Cardiac muscle cell (in vitro differentiated cells and primary cell): ENCODE results near the gene BRD3. TPM values are rescaled to one million over a fixed set of nuclear protein-coding genes. Genes with fewer than 3 reads are reported as not detected.
"Not testable (repeated sequence)": the region's sequence is repeated elsewhere in the genome, so short reads cannot be mapped to it uniquely, and the experiment has no call there.

Experiments used
- DNase-seq, 2 donors: peaks; one replicate each; pipeline versions ENCODE4 v3.0.0 to v3.0.0-alpha.2; 2010 to 2017; ENCODE audit warnings: low read depth in 1 of 2, low spot score in 1 of 2
- H3K27ac ChIP-seq: fragments of 200-600 bp; sonication (generic); 2 replicates; pipeline ENCODE4 v1.5.1; 2016
- H3K27me3 ChIP-seq: fragments of 200-600 bp; sonication (generic); 2 replicates; pipeline ENCODE4 v1.6.0; 2016; ENCODE audit warnings: control low read depth
- H3K36me3 ChIP-seq: fragments of 200-600 bp; sonication (generic); 2 replicates; pipeline ENCODE4 v1.5.1; 2016; ENCODE audit warnings: control low read depth
- H3K4me1 ChIP-seq: fragments of 200-600 bp; sonication (generic); 2 replicates; pipeline ENCODE4 v1.8.1; 2017; ENCODE audit warnings: low read depth, mild to moderate bottlenecking, mixed run types
- H3K4me3 ChIP-seq: fragments of 200-600 bp; sonication (generic); 2 replicates; pipeline ENCODE4 v1.5.1; 2016; ENCODE audit warnings: mild to moderate bottlenecking
- H3K9me3 ChIP-seq: fragments of 200-600 bp; sonication (generic); 2 replicates; pipeline ENCODE4 v1.5.1; 2017; ENCODE audit warnings: low read depth, mild to moderate bottlenecking, control low read depth
- CTCF ChIP-seq: IDR thresholded peaks from 2 replicates; pipeline ENCODE4 v1.5.1; 2012; ENCODE audit warnings: low read depth, mild to moderate bottlenecking, low read length
- polyA plus RNA-seq: library from polyadenylated mRNA; unstranded; fragments of >200 nt; fragmentation: Nextera tagmentation; extraction: Ambion mirVana; gene quantifications from 2 replicates; pipeline ENCODE4 v1.2.1, GENCODE V29; 2016
- total RNA-seq: library from RNA; depleted of rRNA; stranded (reverse); fragments of >200 nt; gene quantifications from 2 replicates; pipeline ENCODE4 v1.2.3, GENCODE V29; 2016

Gene BRD3
- total and polyA plus RNA-seq, 2 experiments from 2014 or later, result 42.6 to 44.9 TPM

DNA sequence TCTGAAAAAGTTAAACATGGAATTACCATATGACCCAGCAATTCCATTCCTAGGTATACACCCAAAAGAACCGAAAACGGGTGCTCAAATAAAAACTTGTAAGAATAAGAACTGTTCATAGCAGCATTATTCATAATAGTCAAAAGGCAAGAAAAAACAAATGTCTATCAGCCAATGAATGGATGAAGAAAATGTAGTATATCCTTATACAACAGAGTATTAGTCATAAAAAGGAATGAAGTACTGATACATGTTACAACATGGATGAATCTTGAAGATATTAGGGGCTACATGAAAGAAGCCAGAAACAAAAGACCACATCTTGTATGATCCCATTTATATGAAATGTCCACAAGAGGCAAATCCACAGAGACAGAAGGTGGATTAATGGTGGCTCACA is 15.6 kb upstream of the BRD3 start:
- no peaks in the 10 kb centered on the region for H3K4me1 ChIP-seq
- no peak overlapping the region for H3K4me3 ChIP-seq
- H3K27ac ChIP-seq, result no peak overlapping the region
- no peaks in the 10 kb centered on the region for H3K27me3 ChIP-seq
- TF ChIP-seq CTCF, result no peak
- H3K9me3 ChIP-seq, result no peaks in the 10 kb centered on the region
- DNase-seq, result no peak
- no peaks in the 10 kb centered on the region for H3K36me3 ChIP-seq

GRCh38 chr9:134076644-134077043 is 8.8 kb upstream of the BRD3 start:
- no peak for TF ChIP-seq CTCF
- no peaks in the 10 kb centered on the region for H3K9me3 ChIP-seq
- H3K27ac ChIP-seq, result no peak overlapping the region
- no peaks in the 10 kb centered on the region for H3K27me3 ChIP-seq
- H3K4me3 ChIP-seq, result no peak overlapping the region
- H3K4me1 ChIP-seq, result no peaks in the 10 kb centered on the region
- DNase-seq, result no peak
- H3K36me3 ChIP-seq, result no peaks in the 10 kb centered on the region

DNA sequence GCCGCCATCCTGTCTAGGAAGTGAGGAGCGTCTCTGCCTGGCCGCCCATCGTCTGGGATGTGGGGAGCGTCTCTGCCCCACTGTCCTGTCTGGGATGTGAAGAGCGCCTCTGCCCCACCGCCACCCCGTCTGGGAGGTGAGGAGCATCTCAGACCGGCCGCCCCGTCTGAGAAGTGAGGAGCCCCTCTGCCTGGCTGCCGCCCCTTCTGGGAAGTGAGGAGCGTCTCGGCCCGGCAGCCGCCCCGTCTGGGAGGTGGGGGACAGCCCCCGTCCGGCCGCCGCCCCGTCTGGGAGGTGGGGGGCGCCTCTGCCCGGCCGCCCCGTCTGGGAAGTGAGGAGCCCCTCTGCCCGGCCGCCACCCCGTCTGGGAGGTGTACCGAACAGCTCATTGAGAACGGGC is 7.9 kb upstream of the BRD3 start:
- H3K27ac ChIP-seq, H3K4me3 ChIP-seq, H3K36me3 ChIP-seq, H3K27me3 ChIP-seq, DNase-seq, H3K9me3 ChIP-seq, H3K4me1 ChIP-seq: not testable (repeated sequence)

DNA sequence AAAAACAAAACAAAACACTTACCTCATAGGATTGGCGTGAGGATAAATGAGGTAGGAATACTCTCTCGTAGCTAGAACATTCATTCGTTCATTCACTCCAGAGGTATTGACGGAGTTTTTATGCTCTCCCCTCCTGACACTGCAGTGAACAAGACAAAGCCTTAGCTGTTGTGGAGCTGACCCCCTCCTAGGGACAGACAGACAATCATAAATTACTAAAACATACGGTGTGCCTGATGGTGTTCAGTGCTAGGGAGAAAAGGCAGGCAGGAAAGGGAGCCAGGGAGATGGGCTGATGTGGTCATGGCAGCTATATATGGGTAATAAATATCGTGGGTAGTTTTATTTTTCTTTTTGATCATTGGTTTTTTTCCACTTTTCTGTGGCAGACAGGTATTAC is 5.7 kb upstream of the BRD3 start:
- Histone ChIP-seq H3K27ac (no peak overlapping the region), H3K27me3 (peaks cover 4% of the 10 kb centered on the region), H3K9me3 (no peaks in the 10 kb centered on the region), H3K36me3 (no peaks in the 10 kb centered on the region), H3K4me3 (no peak overlapping the region), H3K4me1 (no peaks in the 10 kb centered on the region)
- no peak for TF ChIP-seq CTCF
- DNase-seq, result no peak

DNA sequence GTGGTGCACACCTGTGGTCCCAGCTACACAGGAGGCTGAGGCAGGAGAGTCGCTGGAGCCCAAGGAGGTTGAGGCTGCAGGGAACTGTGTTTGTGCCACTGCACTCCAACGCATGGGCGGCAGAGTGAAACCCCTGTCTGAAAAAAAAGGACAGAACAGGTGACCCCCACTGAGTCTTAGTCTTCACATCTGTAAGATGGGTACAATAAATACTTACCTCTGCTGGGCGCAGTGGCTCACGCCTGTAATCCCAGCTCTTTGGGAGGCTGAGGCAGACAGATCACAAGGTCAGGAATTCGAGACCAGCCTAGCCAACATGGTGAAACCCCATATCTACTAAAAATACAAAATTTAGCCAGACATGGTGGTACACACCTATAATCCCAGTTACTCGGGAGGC is 4.9 kb upstream of the BRD3 start:
- not testable (repeated sequence) for H3K27me3 ChIP-seq, H3K27ac ChIP-seq, H3K36me3 ChIP-seq, H3K4me3 ChIP-seq, H3K4me1 ChIP-seq, DNase-seq, H3K9me3 ChIP-seq

- no peaks in the 10 kb centered on the region for H3K36me3 ChIP-seq
- H3K27me3 ChIP-seq, result peaks cover 4% of the 10 kb centered on the region
- no peak overlapping the region for H3K27ac ChIP-seq
- H3K4me1 ChIP-seq, result peaks cover 4% of the 10 kb centered on the region
- no peak for DNase-seq
- TF ChIP-seq CTCF, result no peak
- H3K9me3 ChIP-seq, result no peaks in the 10 kb centered on the region
- H3K4me3 ChIP-seq, result no peak overlapping the region
These were observed 3.3 kb upstream of the BRD3 start for GRCh38 chr9:134071149-134071548.
